ENCODE measurements around the gene GPR142.

DNA sequence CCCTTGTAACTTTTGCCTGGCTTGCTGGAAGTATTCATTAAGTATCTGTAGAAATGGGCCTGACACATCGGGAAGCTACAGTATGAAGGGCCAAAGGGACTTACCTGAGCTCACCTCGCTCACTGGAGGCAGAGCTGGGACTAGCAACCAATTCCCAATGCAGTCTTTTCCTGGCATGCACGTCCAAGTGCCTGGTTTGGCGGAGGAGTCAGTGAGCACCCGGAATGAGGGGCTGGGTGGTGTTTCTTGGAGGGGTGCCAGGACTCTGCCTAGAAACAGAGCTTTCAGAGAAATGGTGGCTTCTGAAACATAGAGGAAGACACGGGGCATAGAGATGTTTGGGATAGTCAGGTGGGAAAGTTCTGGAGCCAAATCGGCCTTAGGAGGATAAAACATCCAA, 46.2 kb downstream of the GPR142 start:
- TF ChIP-seq ZFP30 (CRISPR knock-in tag; IDR thresholded peaks at IDR 0.05), result no peak
- TF ChIP-seq, protein P1, sequence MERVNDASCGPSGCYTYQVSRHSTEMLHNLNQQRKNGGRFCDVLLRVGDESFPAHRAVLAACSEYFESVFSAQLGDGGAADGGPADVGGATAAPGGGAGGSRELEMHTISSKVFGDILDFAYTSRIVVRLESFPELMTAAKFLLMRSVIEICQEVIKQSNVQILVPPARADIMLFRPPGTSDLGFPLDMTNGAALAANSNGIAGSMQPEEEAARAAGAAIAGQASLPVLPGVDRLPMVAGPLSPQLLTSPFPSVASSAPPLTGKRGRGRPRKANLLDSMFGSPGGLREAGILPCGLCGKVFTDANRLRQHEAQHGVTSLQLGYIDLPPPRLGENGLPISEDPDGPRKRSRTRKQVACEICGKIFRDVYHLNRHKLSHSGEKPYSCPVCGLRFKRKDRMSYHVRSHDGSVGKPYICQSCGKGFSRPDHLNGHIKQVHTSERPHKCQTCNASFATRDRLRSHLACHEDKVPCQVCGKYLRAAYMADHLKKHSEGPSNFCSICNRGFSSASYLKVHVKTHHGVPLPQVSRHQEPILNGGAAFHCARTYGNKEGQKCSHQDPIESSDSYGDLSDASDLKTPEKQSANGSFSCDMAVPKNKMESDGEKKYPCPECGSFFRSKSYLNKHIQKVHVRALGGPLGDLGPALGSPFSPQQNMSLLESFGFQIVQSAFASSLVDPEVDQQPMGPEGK (CRISPR knock-in tag; IDR thresholded peaks at IDR 0.05; ENCODE audit: borderline replicate concordance), result no peak
- TF ChIP-seq, protein P2, sequence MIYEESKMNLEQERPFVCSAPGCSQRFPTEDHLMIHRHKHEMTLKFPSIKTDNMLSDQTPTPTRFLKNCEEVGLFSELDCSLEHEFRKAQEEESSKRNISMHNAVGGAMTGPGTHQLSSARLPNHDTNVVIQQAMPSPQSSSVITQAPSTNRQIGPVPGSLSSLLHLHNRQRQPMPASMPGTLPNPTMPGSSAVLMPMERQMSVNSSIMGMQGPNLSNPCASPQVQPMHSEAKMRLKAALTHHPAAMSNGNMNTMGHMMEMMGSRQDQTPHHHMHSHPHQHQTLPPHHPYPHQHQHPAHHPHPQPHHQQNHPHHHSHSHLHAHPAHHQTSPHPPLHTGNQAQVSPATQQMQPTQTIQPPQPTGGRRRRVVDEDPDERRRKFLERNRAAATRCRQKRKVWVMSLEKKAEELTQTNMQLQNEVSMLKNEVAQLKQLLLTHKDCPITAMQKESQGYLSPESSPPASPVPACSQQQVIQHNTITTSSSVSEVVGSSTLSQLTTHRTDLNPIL (CRISPR knock-in tag; IDR thresholded peaks at IDR 0.05; ENCODE audit: low read depth), result no peak
